Gastroesophageal sphincter (tissue), 4 donors: Measurements from ENCODE around the gene MAP3K14. TPM values are rescaled to one million over a fixed set of nuclear protein-coding genes. Genes with fewer than 3 reads are reported as not detected.

Experiments
- ATAC-seq: fragments of 150-250 bp; one replicate; pipeline ENCODE4 v1.9.1; 2016; ENCODE audit warnings: mild to moderate bottlenecking, moderate library complexity
- H3K27ac ChIP-seq, 4 donors: fragments of 200-600 bp; sonication (generic) in 3 of 4; 1 replicate in 3 of 4; 2 replicates in 1 of 4; pipeline ENCODE4 v1.5.1; 2016 to 2019
- H3K27me3 ChIP-seq: fragments of 200-600 bp; sonication (generic); one replicate; pipeline ENCODE4 v1.5.1; 2019
- H3K36me3 ChIP-seq, 2 donors: fragments of 200-600 bp; sonication (generic); one replicate each; pipeline ENCODE4 v1.5.1; 2019; ENCODE audit warnings: control low read depth in 1 of 2
- H3K4me1 ChIP-seq, 3 donors: fragments of 200-600 bp; sonication (generic); 1 replicate in 2 of 3; 2 replicates in 1 of 3; pipeline ENCODE4 v1.5.1; 2016 to 2019; ENCODE audit warnings: control low read depth in 2 of 3
- H3K4me3 ChIP-seq, 2 donors: fragments of 200-600 bp; sonication (generic); one replicate each; pipeline ENCODE4 v1.5.1; 2019; ENCODE audit warnings: mild to moderate bottlenecking in 1 of 2, moderate library complexity in 1 of 2
- H3K9me3 ChIP-seq, 3 donors: fragments of 200-600 bp; sonication (generic); one replicate each; pipeline ENCODE4 v1.5.1; 2017 to 2019; ENCODE audit warnings: control low read depth in 2 of 3
- EP300 ChIP-seq: sonication (generic); formaldehyde crosslinking; IDR thresholded peaks from one replicate; pipeline ENCODE4 v1.6.1; 2017; ENCODE audit warnings: antibody characterized with exemption, mild to moderate bottlenecking
- POLR2A ChIP-seq, 2 donors: fragments of 450-650 bp; IDR thresholded peaks; one replicate each; pipeline ENCODE4 v1.6.1; 2017; ENCODE audit warnings: antibody characterized with exemption in 2 of 2, mild to moderate bottlenecking in 2 of 2, moderate library complexity in 1 of 2
- POLR2AphosphoS5 ChIP-seq: sonication (generic); formaldehyde crosslinking; IDR thresholded peaks from one replicate; pipeline ENCODE4 v1.6.1; 2017; ENCODE audit warnings: antibody characterized with exemption
- WGBS, 2 donors: methylation state at CpG; one replicate each; pipeline ENCODE4 v1.1.5; 2018; ENCODE audit warnings: low coverage in 1 of 2; 5-methylcytosine and 5-hydroxymethylcytosine counted together
- total RNA-seq, 4 donors: library from RNA; depleted of rRNA; stranded (reverse); fragments of >200 nt; gene quantifications; one replicate each; pipeline ENCODE4 v1.1.0, GENCODE V29; 2016
- TF ChIP-seq, protein P1 (sequence below), 4 experiments: fragments of 200-600 bp in 2 of 4; fragments of 450-650 bp in 2 of 4; sonication (generic) in 1 of 4; IDR thresholded peaks; one replicate each; pipeline ENCODE4 v1.5.1; 2017 to 2019; ENCODE audit warnings: antibody characterized with exemption in 4 of 4, mild to moderate bottlenecking in 2 of 4, moderate library complexity in 2 of 4

The MAP3K14 gene
- total RNA-seq, 4 donors from 2014 or later, result 8.5 to 17.5 (median 13.5) TPM

- Histone ChIP-seq H3K36me3 (peaks cover 0 to 42% of the 10 kb centered on the region in 2 donors), H3K4me3 (no peak overlapping the region), H3K4me1 (peaks cover 0 to 46% (median 16%) of the 10 kb centered on the region in 3 donors), H3K27ac (no peak overlapping the region), H3K27me3 (peaks cover 32% of the 10 kb centered on the region), H3K9me3 (no peaks in the 10 kb centered on the region)
- TF ChIP-seq EP300 (no peak), POLR2AphosphoS5 (no peak), POLR2A (IDR thresholded peaks at IDR 0.05) (no peak)
- TF ChIP-seq, protein P1, sequence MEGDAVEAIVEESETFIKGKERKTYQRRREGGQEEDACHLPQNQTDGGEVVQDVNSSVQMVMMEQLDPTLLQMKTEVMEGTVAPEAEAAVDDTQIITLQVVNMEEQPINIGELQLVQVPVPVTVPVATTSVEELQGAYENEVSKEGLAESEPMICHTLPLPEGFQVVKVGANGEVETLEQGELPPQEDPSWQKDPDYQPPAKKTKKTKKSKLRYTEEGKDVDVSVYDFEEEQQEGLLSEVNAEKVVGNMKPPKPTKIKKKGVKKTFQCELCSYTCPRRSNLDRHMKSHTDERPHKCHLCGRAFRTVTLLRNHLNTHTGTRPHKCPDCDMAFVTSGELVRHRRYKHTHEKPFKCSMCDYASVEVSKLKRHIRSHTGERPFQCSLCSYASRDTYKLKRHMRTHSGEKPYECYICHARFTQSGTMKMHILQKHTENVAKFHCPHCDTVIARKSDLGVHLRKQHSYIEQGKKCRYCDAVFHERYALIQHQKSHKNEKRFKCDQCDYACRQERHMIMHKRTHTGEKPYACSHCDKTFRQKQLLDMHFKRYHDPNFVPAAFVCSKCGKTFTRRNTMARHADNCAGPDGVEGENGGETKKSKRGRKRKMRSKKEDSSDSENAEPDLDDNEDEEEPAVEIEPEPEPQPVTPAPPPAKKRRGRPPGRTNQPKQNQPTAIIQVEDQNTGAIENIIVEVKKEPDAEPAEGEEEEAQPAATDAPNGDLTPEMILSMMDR (IDR thresholded peaks at IDR 0.05), result no peak
- no CpG with 5 or more reads among the region's 18 CpGs for WGBS, 2 donors
- no peak for ATAC-seq
Measured at GRCh38 chr17:45243750-45244149, 73.1 kb downstream of the MAP3K14 start.

DNA sequence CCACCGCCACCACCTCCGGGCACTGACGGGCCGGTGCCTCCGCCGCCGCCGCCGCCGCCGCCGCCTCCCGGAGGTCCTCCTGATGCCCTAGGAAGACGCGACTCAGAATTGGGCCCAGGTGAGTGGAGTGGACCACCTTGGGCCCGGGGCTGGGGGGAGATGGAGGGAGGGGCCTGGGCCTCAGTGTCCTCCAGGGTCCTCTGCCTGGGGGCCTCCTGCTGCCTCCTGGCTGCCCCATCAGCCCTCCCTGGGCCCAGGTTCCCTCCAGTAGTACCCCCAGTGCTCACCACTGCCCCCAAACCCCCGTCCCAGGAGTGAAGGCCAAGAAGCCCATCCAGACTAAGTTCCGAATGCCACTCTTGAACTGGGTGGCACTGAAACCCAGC is 74.8 kb downstream of the MAP3K14 start:
- H3K4me3 ChIP-seq, result peak overlapping the region in 1 of 2 donors; percentile 48
- no peaks in the 10 kb centered on the region for H3K9me3 ChIP-seq
- ATAC-seq, result no peak
- peaks cover 41% of the 10 kb centered on the region for H3K27me3 ChIP-seq
- TF ChIP-seq POLR2A (IDR thresholded peaks at IDR 0.05), result no peak
- TF ChIP-seq EP300, result no peak
- TF ChIP-seq, protein P1 (IDR thresholded peaks at IDR 0.05), result no peak
- no peak for TF ChIP-seq POLR2AphosphoS5
- peaks cover 0 to 32% (median 14%) of the 10 kb centered on the region in 3 donors for H3K4me1 ChIP-seq
- H3K36me3 ChIP-seq, result peaks cover 0 to 42% of the 10 kb centered on the region in 2 donors
- no CpG with 5 or more reads among the region's 18 CpGs for WGBS, 2 donors
- H3K27ac ChIP-seq, result no peak overlapping the region

DNA sequence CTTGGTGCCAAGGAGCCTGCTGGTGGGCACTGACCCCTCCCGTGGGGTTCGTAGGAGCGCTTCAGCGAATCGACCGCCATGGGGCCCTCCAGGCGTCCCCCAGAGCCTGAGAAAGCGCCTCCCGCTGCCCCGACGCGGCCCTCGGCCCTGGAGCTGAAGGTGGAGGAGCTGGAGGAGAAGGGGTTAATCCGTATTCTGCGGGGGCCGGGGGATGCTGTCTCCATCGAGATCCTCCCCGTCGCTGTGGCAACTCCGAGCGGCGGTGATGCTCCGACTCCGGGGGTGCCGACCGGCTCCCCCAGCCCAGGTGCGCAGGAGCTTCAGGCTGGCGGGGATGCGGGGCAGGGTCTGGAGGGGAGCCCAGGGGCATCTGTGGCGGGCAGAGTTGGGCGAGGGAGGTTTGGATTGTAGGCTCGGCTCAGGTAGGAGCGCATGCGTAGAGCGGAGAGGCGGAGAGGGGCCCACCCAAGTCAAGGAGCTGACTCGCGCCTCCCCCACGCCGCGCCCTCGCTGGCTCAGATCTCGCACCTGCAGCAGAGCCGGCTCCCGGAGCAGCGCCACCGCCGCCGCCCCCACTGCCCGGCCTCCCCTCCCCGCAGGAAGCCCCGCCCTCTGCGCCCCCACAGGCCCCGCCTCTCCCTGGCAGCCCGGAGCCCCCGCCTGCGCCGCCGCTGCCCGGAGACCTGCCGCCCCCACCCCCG is 75.3 kb downstream of the MAP3K14 start:
- ATAC-seq, result peak; percentile 16

DNA sequence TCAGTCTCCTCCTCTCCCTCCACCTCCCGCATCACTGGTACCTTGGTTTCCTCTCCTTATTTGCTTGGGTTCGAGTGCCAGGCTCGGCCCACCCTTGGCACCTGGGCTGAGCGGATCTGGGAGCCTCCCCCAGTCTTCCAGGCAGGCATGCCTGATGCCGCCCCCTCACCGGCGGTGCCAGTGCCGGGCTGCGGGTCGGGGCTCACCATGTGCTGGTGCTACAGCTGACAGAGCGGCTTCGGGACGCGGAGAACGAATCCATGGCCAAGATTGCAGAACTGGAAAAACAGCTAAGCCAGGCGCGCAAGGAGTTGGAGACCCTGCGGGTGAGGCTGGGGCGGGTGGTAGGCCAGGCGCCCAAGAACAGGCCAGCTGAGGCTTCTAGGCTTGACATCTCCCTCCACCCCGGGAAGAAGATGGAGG is 75.9 kb downstream of the MAP3K14 start:
- Histone ChIP-seq H3K27me3 (peaks cover 47% of the 10 kb centered on the region), H3K4me1 (peaks cover 0 to 24% (median 6%) of the 10 kb centered on the region in 3 donors), H3K36me3 (peaks cover 0 to 38% of the 10 kb centered on the region in 2 donors), H3K4me3 (peak overlapping the region in 1 of 2 donors; percentile 48), H3K27ac (no peak overlapping the region), H3K9me3 (no peaks in the 10 kb centered on the region)
- ATAC-seq, result no peak
- TF ChIP-seq POLR2AphosphoS5 (no peak), POLR2A (IDR thresholded peaks at IDR 0.05) (no peak), EP300 (no peak)
- TF ChIP-seq, protein P1 (IDR thresholded peaks at IDR 0.05), result no peak
- WGBS, 2 donors, result 83% methylated on average over 1 of the region's 21 CpGs; no CpG with 5 or more reads in 1 of the 2 donors

More for the DNA sequence above, 75.3 kb downstream of the MAP3K14 start:
- TF ChIP-seq EP300 (no peak), POLR2AphosphoS5 (no peak), POLR2A (IDR thresholded peaks at IDR 0.05) (no peak)
- TF ChIP-seq, protein P1 (IDR thresholded peaks at IDR 0.05), result no peak
- Histone ChIP-seq H3K27me3 (peaks cover 41% of the 10 kb centered on the region), H3K4me1 (peaks cover 0 to 26% (median 8%) of the 10 kb centered on the region in 3 donors), H3K9me3 (no peaks in the 10 kb centered on the region), H3K27ac (no peak overlapping the region), H3K36me3 (peaks cover 0 to 42% of the 10 kb centered on the region in 2 donors), H3K4me3 (peak overlapping the region in 1 of 2 donors; percentile 48)
- WGBS, 2 donors, result no CpG with 5 or more reads among the region's 62 CpGs
